Activated T-cell treated with anti-CD3 and anti-CD28 coated beads, Interleukin-2, amount 50 U/mL, for 24 hours (primary cell): Measurements from ENCODE around the gene TACO1.

Experiments
- DNase-seq: peaks from one replicate; pipeline ENCODE4 v3.0.0-alpha.2; 2020
- H3K27ac Mint-ChIP-seq: 2 replicates; pipeline ENCODE4 v1.8.0; 2020; ENCODE audit warnings: mild to moderate bottlenecking, mixed read lengths
- H3K27me3 Mint-ChIP-seq: 2 replicates; pipeline ENCODE4 v1.8.0; 2020; ENCODE audit warnings: mixed read lengths
- H3K36me3 Mint-ChIP-seq: 2 replicates; pipeline ENCODE4 v1.8.0; 2020; ENCODE audit warnings: low read depth, mixed read lengths
- H3K4me1 Mint-ChIP-seq: 2 replicates; pipeline ENCODE4 v1.8.0; 2020; ENCODE audit warnings: low read depth, mixed read lengths
- H3K4me3 Mint-ChIP-seq: 2 replicates; pipeline ENCODE4 v1.8.0; 2020; ENCODE audit warnings: mild to moderate bottlenecking, moderate library complexity, mixed read lengths
- H3K9me3 Mint-ChIP-seq: 2 replicates; pipeline ENCODE4 v1.8.0; 2020; ENCODE audit warnings: mixed read lengths

Gene TACO1

DNA sequence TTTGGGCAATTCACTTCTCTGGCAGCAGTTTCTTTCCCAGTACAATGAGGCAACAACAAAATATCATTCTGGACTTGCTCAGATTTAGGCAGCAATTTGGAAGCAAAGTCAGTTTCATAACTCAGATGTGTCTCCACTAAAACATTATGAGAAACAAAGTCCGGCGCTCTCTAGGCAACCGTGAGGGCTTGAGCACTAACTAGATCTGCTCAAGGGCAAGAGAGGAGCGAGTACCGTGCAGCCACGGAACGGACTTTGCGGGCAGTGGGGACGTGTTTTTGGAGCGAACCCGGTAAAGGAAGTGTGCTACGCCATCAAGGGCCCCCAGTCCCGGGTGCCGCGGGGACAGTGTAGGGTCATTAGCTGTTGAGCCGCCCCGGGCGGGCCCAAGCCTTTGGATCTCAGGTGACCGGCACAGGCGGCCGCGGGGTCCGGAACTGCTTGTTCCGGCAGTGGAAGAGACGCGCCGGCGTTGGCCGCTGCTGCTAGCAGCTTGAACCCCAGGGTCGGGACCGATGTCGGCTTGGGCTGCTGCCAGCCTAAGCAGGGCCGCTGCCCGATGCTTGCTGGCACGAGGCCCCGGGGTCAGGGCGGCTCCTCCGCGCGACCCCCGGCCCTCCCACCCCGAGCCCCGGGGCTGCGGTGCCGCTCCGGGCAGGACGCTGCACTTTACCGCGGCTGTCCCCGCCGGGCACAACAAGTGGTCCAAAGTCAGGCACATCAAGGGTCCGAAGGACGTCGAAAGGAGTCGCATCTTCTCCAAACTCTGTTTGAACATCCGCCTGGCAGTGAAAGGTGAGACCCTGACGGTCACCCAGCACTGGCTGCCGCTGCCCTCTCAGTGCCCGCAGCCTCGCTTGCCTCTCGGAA, at the start of gene TACO1:
Gene TACO1, plus strand, starts transcription at position 327 of the 870 bp plus-strand sequence. Its CDS starts 189 bp downstream, at position 516.
- H3K4me3 Mint-ChIP-seq: peak within 1 kb of the TSS; percentile 95
- H3K27me3 Mint-ChIP-seq: no peaks in the 10 kb centered on the region
- no peaks in the 10 kb centered on the region for H3K9me3 Mint-ChIP-seq
- peaks cover 39% of the 10 kb centered on the region for H3K4me1 Mint-ChIP-seq
- H3K36me3 Mint-ChIP-seq: peaks cover 38% of the 10 kb centered on the region
- H3K27ac Mint-ChIP-seq: peak within 1 kb of the TSS; percentile 96
- DNase-seq: peak; percentile 89

GRCh38 chr17:63552211-63552610, 48.5 kb upstream of the TACO1 start:
- Mint-ChIP-seq H3K27me3 (no peaks in the 10 kb centered on the region), H3K9me3 (no peaks in the 10 kb centered on the region), H3K4me3 (peak overlapping the region; percentile 99), H3K36me3 (peaks cover 51% of the 10 kb centered on the region), H3K4me1 (peaks cover 58% of the 10 kb centered on the region), H3K27ac (peak overlapping the region; percentile 84)
- no peak for DNase-seq

- no peak for DNase-seq
- Mint-ChIP-seq H3K27ac (peak overlapping the region; percentile 18), H3K36me3 (peaks cover 47% of the 10 kb centered on the region), H3K27me3 (no peaks in the 10 kb centered on the region), H3K4me1 (peaks cover 70% of the 10 kb centered on the region), H3K9me3 (no peaks in the 10 kb centered on the region), H3K4me3 (no peak overlapping the region)
Measured at GRCh38 chr17:63555500-63556156, 45.1 kb upstream of the TACO1 start.

DNA sequence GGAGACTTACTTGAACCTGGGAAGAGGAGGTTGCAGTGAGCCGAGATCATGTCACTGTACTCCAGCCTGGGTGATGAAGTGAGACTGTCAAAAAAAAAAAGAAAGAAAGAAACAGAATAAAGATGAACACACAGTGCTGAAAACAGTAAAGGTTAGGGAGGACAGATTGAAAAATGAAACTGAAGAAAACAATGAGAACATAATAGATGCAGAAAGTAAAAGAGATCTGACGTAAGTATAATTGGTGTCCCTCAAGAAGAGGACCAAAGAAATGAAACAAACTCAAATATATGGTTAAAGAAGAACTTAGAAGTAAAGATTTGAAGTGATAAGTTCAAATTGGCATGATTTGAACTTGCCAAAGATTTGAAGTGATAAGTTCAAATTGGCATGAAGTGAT, 43.3 kb upstream of the TACO1 start:
- Mint-ChIP-seq H3K27ac (peak overlapping the region; percentile 76), H3K36me3 (peaks cover 35% of the 10 kb centered on the region), H3K9me3 (no peaks in the 10 kb centered on the region), H3K4me3 (no peak overlapping the region), H3K4me1 (peaks cover 79% of the 10 kb centered on the region), H3K27me3 (no peaks in the 10 kb centered on the region)
- DNase-seq: no peak

DNA sequence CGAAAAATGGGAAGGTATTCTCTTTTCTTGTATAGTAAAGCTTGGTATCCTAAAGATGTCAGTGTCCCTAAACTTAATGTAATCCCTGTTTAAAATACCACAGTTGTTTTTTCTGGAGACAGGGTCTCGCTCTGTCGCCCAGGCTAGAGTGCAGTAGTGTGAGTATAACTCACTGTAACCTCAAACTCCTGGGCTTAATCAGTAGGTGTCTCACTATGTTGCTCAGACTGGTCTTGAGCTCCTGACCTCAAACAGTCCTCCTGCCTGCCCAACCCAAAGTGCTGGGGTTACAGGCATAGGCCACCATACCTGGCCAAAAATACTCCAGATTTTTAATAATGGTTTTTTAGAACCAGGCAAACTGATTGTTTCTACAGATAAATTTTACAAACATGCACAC, 42.3 kb upstream of the TACO1 start:
- Mint-ChIP-seq H3K27me3 (no peaks in the 10 kb centered on the region), H3K4me3 (no peak overlapping the region), H3K9me3 (no peaks in the 10 kb centered on the region), H3K4me1 (peaks cover 76% of the 10 kb centered on the region), H3K36me3 (peaks cover 25% of the 10 kb centered on the region), H3K27ac (no peak overlapping the region)
- DNase-seq: no peak

DNA sequence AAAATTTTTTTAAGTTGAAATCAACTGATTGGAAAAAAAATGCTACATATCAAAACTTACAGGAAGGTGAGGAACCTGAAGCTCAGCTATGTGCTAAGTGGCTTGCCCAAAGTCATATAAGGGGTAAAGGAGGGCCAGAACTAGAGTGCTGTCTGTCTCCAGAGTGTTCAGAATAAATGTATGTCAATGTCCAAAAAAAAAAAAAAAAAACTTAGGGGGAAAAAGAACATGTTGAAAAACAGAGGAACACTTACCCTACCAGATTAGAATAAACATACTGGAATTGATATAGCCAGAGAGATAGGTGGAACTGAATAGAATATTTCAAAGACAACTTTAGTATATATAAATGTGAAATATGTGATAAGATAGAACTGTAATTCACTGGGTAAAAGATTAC, 38.9 kb upstream of the TACO1 start:
- Mint-ChIP-seq H3K4me3 (no peak overlapping the region), H3K9me3 (no peaks in the 10 kb centered on the region), H3K27ac (no peak overlapping the region), H3K36me3 (peaks cover 12% of the 10 kb centered on the region), H3K4me1 (peaks cover 58% of the 10 kb centered on the region), H3K27me3 (no peaks in the 10 kb centered on the region)
- no peak for DNase-seq

DNA sequence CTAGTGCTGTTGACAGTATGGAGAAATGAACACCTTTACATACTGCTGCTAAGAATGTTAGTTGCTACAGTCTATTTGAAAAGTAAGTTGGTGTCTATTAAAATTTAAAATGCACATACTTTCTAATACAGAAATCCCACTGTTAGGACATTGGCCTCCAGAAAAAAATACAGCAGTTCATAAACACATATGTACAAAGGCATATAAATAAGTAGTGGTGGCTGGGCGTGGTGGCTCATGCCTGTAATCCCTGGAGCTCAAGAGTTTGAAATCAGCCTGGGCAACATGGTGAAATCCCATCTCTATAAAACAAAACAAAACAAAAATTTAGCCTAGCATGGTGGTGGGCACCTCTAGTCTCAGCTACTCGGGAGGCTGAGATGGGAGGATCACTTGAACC, 37.4 kb upstream of the TACO1 start:
- H3K9me3 Mint-ChIP-seq: no peaks in the 10 kb centered on the region
- H3K27ac Mint-ChIP-seq: no peak overlapping the region
- no peaks in the 10 kb centered on the region for H3K27me3 Mint-ChIP-seq
- no peak overlapping the region for H3K4me3 Mint-ChIP-seq
- no peak for DNase-seq
- H3K4me1 Mint-ChIP-seq: peaks cover 50% of the 10 kb centered on the region
- H3K36me3 Mint-ChIP-seq: peaks cover 4% of the 10 kb centered on the region

- peaks cover 52% of the 10 kb centered on the region for H3K4me1 Mint-ChIP-seq
- no peak for DNase-seq
- H3K27me3 Mint-ChIP-seq: no peaks in the 10 kb centered on the region
- peaks cover 12% of the 10 kb centered on the region for H3K36me3 Mint-ChIP-seq
- H3K4me3 Mint-ChIP-seq: no peak overlapping the region
- H3K27ac Mint-ChIP-seq: no peak overlapping the region
- no peaks in the 10 kb centered on the region for H3K9me3 Mint-ChIP-seq
Measured at GRCh38 chr17:63564562-63564961, 36.1 kb upstream of the TACO1 start.

- Mint-ChIP-seq H3K9me3 (no peaks in the 10 kb centered on the region), H3K27ac (no peak overlapping the region), H3K36me3 (peaks cover 16% of the 10 kb centered on the region), H3K4me1 (peaks cover 50% of the 10 kb centered on the region), H3K27me3 (no peaks in the 10 kb centered on the region), H3K4me3 (no peak overlapping the region)
- DNase-seq: no peak
Measured at GRCh38 chr17:63567229-63567628, 33.5 kb upstream of the TACO1 start.

GRCh38 chr17:63568563-63568962, 32.1 kb upstream of the TACO1 start:
- no peaks in the 10 kb centered on the region for H3K27me3 Mint-ChIP-seq
- peak overlapping the region; percentile 1 for H3K27ac Mint-ChIP-seq
- no peak for DNase-seq
- peaks cover 16% of the 10 kb centered on the region for H3K36me3 Mint-ChIP-seq
- peaks cover 44% of the 10 kb centered on the region for H3K4me1 Mint-ChIP-seq
- H3K4me3 Mint-ChIP-seq: no peak overlapping the region
- no peaks in the 10 kb centered on the region for H3K9me3 Mint-ChIP-seq

DNA sequence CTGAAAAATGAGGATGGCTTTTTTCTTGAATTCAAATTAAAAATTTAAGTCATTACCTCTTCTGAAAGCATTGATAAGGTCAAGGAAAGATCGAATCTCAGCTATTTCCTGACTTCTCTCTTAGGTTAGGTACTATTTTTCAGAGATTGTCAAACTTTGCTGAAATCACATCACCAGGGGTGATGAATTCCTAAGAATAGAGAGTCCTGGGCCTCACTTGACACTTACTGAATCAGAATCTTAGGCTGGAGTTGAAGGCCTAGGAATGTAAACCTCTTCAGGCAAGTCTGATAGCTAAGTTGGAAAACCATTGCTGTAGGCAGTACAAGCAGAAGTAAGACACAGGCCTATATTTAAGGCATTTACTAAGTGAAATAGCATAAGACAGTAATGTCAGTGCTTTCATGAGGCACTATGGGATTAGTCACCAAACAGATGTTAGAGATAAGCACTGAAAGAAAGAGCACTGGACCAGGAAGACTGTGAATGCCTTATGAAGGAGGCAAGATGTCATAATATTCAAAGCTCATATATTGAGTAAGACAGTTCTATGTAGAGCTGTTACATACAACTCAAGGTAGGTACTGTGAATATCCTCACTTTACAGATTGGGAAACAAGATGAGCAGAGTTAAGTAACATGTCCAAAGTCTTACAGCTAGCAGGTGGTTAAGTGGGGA, 28.9 kb upstream of the TACO1 start:
- no peak for DNase-seq

GRCh38 chr17:63573634-63574033, 27.1 kb upstream of the TACO1 start:
- H3K27ac Mint-ChIP-seq: peak overlapping the region; percentile 28
- peaks cover 31% of the 10 kb centered on the region for H3K36me3 Mint-ChIP-seq
- no peaks in the 10 kb centered on the region for H3K27me3 Mint-ChIP-seq
- no peak overlapping the region for H3K4me3 Mint-ChIP-seq
- DNase-seq: no peak
- H3K9me3 Mint-ChIP-seq: no peaks in the 10 kb centered on the region
- H3K4me1 Mint-ChIP-seq: peaks cover 31% of the 10 kb centered on the region

More for the DNA sequence above, 28.9 kb upstream of the TACO1 start:
- peaks cover 21% of the 10 kb centered on the region for H3K36me3 Mint-ChIP-seq
- H3K27me3 Mint-ChIP-seq: no peaks in the 10 kb centered on the region
- H3K4me1 Mint-ChIP-seq: peaks cover 38% of the 10 kb centered on the region
- peak overlapping the region; percentile 17 for H3K27ac Mint-ChIP-seq
- no peak overlapping the region for H3K4me3 Mint-ChIP-seq
- H3K9me3 Mint-ChIP-seq: no peaks in the 10 kb centered on the region

- Mint-ChIP-seq H3K27ac (peak overlapping the region; percentile 68), H3K36me3 (peaks cover 63% of the 10 kb centered on the region), H3K9me3 (no peaks in the 10 kb centered on the region), H3K4me3 (no peak overlapping the region), H3K27me3 (no peaks in the 10 kb centered on the region), H3K4me1 (peaks cover 9% of the 10 kb centered on the region)
- DNase-seq: no peak
Measured at GRCh38 chr17:63578027-63578768, 22.5 kb upstream of the TACO1 start.

GRCh38 chr17:63578769-63579111, 22.0 kb upstream of the TACO1 start:
- DNase-seq: no peak
- Mint-ChIP-seq H3K4me3 (no peak overlapping the region), H3K27me3 (no peaks in the 10 kb centered on the region), H3K27ac (no peak overlapping the region), H3K4me1 (peaks cover 9% of the 10 kb centered on the region), H3K36me3 (peaks cover 66% of the 10 kb centered on the region), H3K9me3 (no peaks in the 10 kb centered on the region)
